HepG2 (cell line): ENCODE results near the gene NDUFB10. TPM values are rescaled to one million over a fixed set of nuclear protein-coding genes. Genes with fewer than 3 reads are reported as not detected.

Source experiments
- AGO2 ChIP-seq: fragments of 200-400 bp; formaldehyde crosslinking; optimal IDR thresholded peaks from 2 replicates; pipeline ENCODE3; 2017; ENCODE audit warnings: mild to moderate bottlenecking, low read depth, low read length, moderate library complexity
- AKNA ChIP-seq: sonication (generic); formaldehyde crosslinking; IDR thresholded peaks from 2 replicates; pipeline ENCODE4 v1.4.0; 2020; ENCODE audit warnings: missing genetic modification reagents, borderline replicate concordance
- BCLAF1 ChIP-seq: fragments of 450-650 bp; IDR thresholded peaks from 2 replicates; pipeline ENCODE4 v1.6.1; 2017; ENCODE audit warnings: mild to moderate bottlenecking
- DR1 ChIP-seq: sonication (generic); formaldehyde crosslinking; IDR thresholded peaks from 2 replicates; pipeline ENCODE4 v1.8.0; 2021; ENCODE audit warnings: mild to moderate bottlenecking, missing genetic modification reagents, inconsistent platforms
- ELF1 ChIP-seq: sonication (generic); formaldehyde crosslinking; IDR thresholded peaks from 2 replicates; pipeline ENCODE4 v1.4.0; 2020; ENCODE audit warnings: missing genetic modification reagents
- GATAD1 ChIP-seq: IDR thresholded peaks from 2 replicates; pipeline ENCODE4 v1.6.1; 2016; ENCODE audit warnings: missing genetic modification reagents, missing compliant biosample characterization
- GFI1 ChIP-seq: sonication (generic); formaldehyde crosslinking; IDR thresholded peaks from 2 replicates; pipeline ENCODE4 v1.5.0; 2020; ENCODE audit warnings: missing genetic modification reagents, mild to moderate bottlenecking, borderline replicate concordance
- HCFC1 ChIP-seq: fragments of 150-350 bp; IDR thresholded peaks from 2 replicates; pipeline ENCODE4 v1.6.1; 2014; ENCODE audit warnings: low read depth, low read length
- NRL ChIP-seq: sonication (generic); formaldehyde crosslinking; IDR thresholded peaks from 2 replicates; pipeline ENCODE4 v1.5.0; 2020; ENCODE audit warnings: missing genetic modification reagents, mild to moderate bottlenecking, moderate library complexity, borderline replicate concordance
- RBAK ChIP-seq: sonication (generic); formaldehyde crosslinking; IDR thresholded peaks from 2 replicates; pipeline ENCODE4 v1.5.1; 2020; ENCODE audit warnings: mild to moderate bottlenecking, missing genetic modification reagents
- TCF7 ChIP-seq: sonication (generic); IDR thresholded peaks from 2 replicates; pipeline ENCODE4 v1.6.1; 2016; ENCODE audit warnings: antibody characterized with exemption, low read depth
- ZBTB33 ChIP-seq: sonication (generic); formaldehyde crosslinking; IDR thresholded peaks from 2 replicates; pipeline ENCODE4 v1.4.0; 2020; ENCODE audit warnings: missing genetic modification reagents
- ZC3H4 ChIP-seq: sonication (generic); formaldehyde crosslinking; IDR thresholded peaks from 2 replicates; pipeline ENCODE4 v1.4.0; 2020; ENCODE audit warnings: missing genetic modification reagents, borderline replicate concordance
- ZNF367 ChIP-seq: sonication (generic); formaldehyde crosslinking; IDR thresholded peaks from 2 replicates; pipeline ENCODE4 v1.4.0; 2020; ENCODE audit warnings: missing genetic modification reagents, borderline replicate concordance
- ZNF432 ChIP-seq: sonication (generic); formaldehyde crosslinking; IDR thresholded peaks from 2 replicates; pipeline ENCODE4 v1.5.0; 2020; ENCODE audit warnings: missing genetic modification reagents, mild to moderate bottlenecking, borderline replicate concordance
- ZNF558 ChIP-seq: sonication (generic); formaldehyde crosslinking; IDR thresholded peaks from 2 replicates; pipeline ENCODE4 v1.9.0; 2022; ENCODE audit warnings: mild to moderate bottlenecking, missing genetic modification reagents, borderline replicate concordance
- polyA plus RNA-seq, 8 experiments: library from polyadenylated mRNA; depleted of rRNA in 3 of 8; stranded (reverse) in 7 of 8; unstranded in 1 of 8; fragments of >200 nt; fragmentation: Illumina TruSeq in 4 of 8; extraction: Trizol in 4 of 8; gene quantifications; 2 replicates each; pipeline versions ENCODE4 v1.2.1 to v1.2.3, GENCODE V29; 2011 to 2016; ENCODE audit warnings: low read depth in 4 of 8, missing spikeins in 1 of 8, mixed read lengths in 1 of 8; ENCODE audit not compliant: insufficient read depth in 1 of 8
- total RNA-seq, 5 experiments: library from RNA; depleted of rRNA; stranded (reverse); fragments of >200 nt; fragmentation: Illumina TruSeq; extraction: Trizol; gene quantifications; 2 replicates each; pipeline ENCODE4 v1.2.3, GENCODE V29; 2016; ENCODE audit warnings: low read depth in 1 of 5

The NDUFB10 gene
- total and polyA plus RNA-seq, 2 of the 13 experiments (the other 11 are each of a cell fraction or from before 2014, with no cell fraction given), result 68.6 to 157 TPM

DNA sequence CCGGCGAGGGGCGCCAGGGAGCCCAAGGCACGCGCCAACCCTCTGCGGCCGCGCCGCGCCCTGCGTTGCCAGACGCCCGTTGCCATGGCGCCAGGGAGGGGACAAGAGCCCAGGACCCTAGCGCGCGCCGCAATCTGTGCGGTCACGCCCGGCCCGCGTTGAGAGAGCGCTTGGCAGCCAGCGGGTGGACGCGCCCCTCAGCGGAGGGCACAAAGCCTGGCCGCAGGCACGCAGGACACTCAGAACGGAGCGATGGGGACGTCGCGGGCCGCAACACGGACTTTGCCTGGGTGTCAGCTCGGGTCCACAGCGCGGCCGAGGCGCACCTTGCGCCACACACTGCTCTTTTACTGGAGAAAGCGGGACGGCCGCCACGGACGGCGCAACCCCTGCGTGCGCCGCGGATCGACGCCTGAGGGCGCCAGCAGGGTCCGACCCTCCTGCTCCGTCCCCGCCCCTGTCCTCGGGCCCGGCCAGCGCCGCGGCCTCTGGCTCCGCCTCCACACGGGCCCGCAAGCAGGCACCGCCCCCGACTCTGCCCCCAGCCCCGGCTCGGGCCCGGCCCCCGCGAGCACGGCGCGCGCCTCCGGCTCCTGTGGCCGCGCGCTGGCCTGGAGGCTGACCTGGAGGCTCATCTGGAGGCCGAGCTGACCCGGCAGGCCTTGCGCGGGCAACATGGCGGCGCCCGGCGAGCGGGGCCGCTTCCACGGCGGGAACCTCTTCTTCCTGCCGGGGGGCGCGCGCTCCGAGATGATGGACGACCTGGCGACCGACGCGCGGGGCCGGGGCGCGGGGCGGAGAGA is 24.4 kb downstream of the NDUFB10 start, which contains the start of gene GFER (continued):
- TF ChIP-seq ZBTB33 (CRISPR knock-in tag) (peak; percentile 32; the same call in 1 of the 2 replicates), NRL (peak; percentile 33; the same call in 1 of the 2 replicates), ZNF558 (CRISPR knock-in tag) (no peak; the same call in 1 of the 2 replicates), GATAD1 (CRISPR knock-in tag) (peak; percentile 83), BCLAF1 (no peak), DR1 (0 out of 2 replicates have a peak, but pooled peaks have one; percentile 44), RBAK (no peak), HCFC1 (peak; percentile 51), AKNA (CRISPR knock-in tag) (no peak), AGO2 (peak; percentile 80), ZNF432 (CRISPR knock-in tag) (no peak), GFI1 (peak; percentile 88), ZC3H4 (CRISPR knock-in tag) (no peak), TCF7 (no peak), ELF1 (CRISPR knock-in tag) (peak; percentile 8; the same call in 1 of the 2 replicates), ZNF367 (CRISPR knock-in tag) (no peak)
